Subcutaneous abdominal adipose tissue (tissue), 5 donors: ENCODE measurements around the gene CYP39A1.

Source experiments
- H3K27ac ChIP-seq: one replicate; pipeline ENCODE4 v1.7.0; 2013; ENCODE audit warnings: low read depth, mild to moderate bottlenecking, inconsistent platforms, low read length, moderate library complexity
- H3K27me3 ChIP-seq, 5 donors: one replicate each; pipeline ENCODE4 v1.7.0; 2013; ENCODE audit warnings: low read length in 5 of 5, inconsistent platforms in 1 of 5; ENCODE audit not compliant: control insufficient read depth in 5 of 5, insufficient read depth in 4 of 5
- H3K36me3 ChIP-seq, 5 donors: one replicate each; pipeline ENCODE4 v1.7.0; 2013; ENCODE audit warnings: low read length in 5 of 5; ENCODE audit not compliant: control insufficient read depth in 5 of 5, insufficient read depth in 5 of 5
- H3K4me1 ChIP-seq, 5 donors: one replicate each; pipeline ENCODE4 v1.7.0; 2013; ENCODE audit warnings: low read length in 5 of 5, mild to moderate bottlenecking in 3 of 5, moderate library complexity in 1 of 5; ENCODE audit not compliant: control insufficient read depth in 5 of 5, insufficient read depth in 5 of 5
- H3K4me3 ChIP-seq, 5 donors: one replicate each; pipeline ENCODE4 v1.7.0; 2013; ENCODE audit warnings: low read length in 5 of 5, low read depth in 1 of 5
- H3K9ac ChIP-seq, 5 donors: one replicate each; pipeline ENCODE4 v1.7.0; 2013; ENCODE audit warnings: low read length in 5 of 5, mild to moderate bottlenecking in 4 of 5, moderate library complexity in 3 of 5
- H3K9me3 ChIP-seq, 5 donors: one replicate each; pipeline ENCODE4 v1.7.0; 2013; ENCODE audit warnings: low read length in 5 of 5; ENCODE audit not compliant: control insufficient read depth in 5 of 5
- donor health status: healthy.
- donor health status: healthy.
- donor health status: healthy.
- donor health status: healthy.
- donor health status: healthy.

Gene CYP39A1, protein sequence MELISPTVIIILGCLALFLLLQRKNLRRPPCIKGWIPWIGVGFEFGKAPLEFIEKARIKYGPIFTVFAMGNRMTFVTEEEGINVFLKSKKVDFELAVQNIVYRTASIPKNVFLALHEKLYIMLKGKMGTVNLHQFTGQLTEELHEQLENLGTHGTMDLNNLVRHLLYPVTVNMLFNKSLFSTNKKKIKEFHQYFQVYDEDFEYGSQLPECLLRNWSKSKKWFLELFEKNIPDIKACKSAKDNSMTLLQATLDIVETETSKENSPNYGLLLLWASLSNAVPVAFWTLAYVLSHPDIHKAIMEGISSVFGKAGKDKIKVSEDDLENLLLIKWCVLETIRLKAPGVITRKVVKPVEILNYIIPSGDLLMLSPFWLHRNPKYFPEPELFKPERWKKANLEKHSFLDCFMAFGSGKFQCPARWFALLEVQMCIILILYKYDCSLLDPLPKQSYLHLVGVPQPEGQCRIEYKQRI

DNA sequence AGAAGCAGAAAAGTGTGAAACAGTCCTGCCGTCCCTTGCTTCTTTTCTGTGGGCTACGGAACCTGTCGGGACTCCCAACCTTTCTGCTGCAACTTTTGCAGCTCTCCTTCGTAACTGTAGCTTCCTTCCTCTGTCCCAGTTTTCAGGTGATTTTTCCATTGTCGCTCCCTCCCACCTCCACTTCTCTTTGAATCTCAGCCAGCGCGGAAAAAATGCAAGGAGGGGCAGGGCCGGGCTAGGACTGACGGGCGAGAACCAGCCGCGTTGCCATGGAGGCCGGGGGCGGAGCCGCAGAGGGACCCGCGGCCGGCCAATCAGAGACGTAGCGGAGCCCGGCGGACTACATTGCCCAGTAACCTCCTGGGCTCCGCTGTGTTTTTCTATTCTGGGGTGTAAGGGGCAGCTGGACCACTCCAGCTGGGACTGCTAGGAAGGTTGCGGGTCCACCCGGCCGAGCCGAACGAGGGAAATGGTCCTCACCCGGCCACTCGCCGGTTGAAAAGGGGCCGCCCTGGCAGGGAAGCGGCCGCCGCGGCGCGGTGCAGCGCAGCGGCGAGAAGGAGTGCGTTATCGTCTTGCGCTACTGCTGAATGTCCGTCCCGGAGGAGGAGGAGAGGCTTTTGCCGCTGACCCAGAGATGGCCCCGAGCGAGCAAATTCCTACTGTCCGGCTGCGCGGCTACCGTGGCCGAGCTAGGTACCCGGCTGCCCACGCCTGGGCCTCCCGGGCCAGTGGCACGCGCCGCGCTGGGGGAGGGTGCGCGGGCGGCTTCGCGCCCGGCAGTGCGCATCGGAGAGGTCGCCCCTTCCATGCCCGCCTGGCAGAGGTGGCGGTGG is at the start of gene CYP39A1, which contains the start of gene SLC25A27:
CYP39A1 (minus strand) TSS at position 216 of the 836 bp plus-strand sequence. CDS start 236 bp downstream, outside the sequence.
SLC25A27 (plus strand) TSS at position 373 of the 836 bp plus-strand sequence; CDS start at position 591, 218 bp downstream.
- Histone ChIP-seq H3K27me3 (no peaks in the 10 kb centered on the region), H3K9ac (peak within 1 kb of the TSS; percentile 53 to 89 (median 73)), H3K27ac (peak within 1 kb of the TSS; percentile 88), H3K36me3 (peaks cover 0 to 2% (median 0%) of the 10 kb centered on the region in 5 donors), H3K9me3 (no peaks in the 10 kb centered on the region), H3K4me1 (peaks cover 4 to 26% (median 19%) of the 10 kb centered on the region in 5 donors), H3K4me3 (peak within 1 kb of the TSS; percentile 83 to 95 (median 93))

DNA sequence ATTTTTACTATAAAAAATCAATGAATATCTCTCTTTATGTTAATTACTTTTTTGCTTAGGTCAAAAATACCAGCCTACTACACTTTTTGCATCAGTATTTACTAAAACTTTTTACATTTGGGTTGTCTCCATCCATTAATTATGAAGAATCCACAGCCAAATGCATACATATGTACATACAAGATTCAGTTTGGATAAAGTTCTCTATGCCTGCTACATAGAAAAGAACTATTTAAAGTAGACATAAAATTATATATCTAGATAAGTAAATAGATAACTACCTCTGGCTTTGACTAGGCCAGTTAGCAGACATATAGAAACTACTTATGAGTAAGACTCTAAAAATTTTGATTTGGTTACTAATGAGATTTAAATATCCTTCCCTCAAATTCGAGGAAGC is 47.4 kb upstream of the CYP39A1 start:
- Histone ChIP-seq H3K9me3 (no peaks in the 10 kb centered on the region), H3K9ac (no peak overlapping the region), H3K36me3 (no peaks in the 10 kb centered on the region), H3K4me1 (no peaks in the 10 kb centered on the region), H3K27me3 (no peaks in the 10 kb centered on the region), H3K4me3 (no peak overlapping the region), H3K27ac (no peak overlapping the region)

DNA sequence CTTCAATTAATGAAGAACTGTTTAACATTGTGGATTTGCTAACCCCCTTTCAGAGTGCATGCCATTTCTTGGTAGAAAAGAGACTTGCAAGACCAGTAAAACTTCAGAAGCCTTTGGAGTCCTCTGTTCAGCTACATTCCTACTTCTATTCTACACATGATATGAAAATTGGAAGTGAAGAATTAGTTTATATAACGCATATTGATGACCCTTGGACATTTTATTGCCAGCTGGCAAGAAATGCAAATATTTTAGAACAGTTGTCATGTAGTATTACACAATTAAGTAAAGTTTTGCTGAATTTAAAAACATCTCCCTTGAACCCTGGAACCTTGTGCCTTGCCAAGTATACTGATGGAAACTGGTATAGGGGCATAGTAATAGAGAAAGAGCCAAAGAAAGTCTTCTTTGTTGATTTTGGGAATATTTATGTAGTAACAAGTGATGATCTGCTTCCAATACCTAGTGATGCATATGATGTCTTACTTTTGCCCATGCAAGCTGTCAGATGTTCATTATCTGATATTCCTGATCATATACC is 38.4 kb upstream of the CYP39A1 start:
- H3K4me1 ChIP-seq = peaks cover 3 to 13% (median 5%) of the 10 kb centered on the region in 5 donors
- H3K4me3 ChIP-seq = no peak overlapping the region
- H3K9ac ChIP-seq = no peak overlapping the region
- H3K27ac ChIP-seq = no peak overlapping the region
- no peaks in the 10 kb centered on the region for H3K36me3 ChIP-seq
- H3K27me3 ChIP-seq = no peaks in the 10 kb centered on the region
- peaks cover 0 to 4% (median 0%) of the 10 kb centered on the region in 5 donors for H3K9me3 ChIP-seq

DNA sequence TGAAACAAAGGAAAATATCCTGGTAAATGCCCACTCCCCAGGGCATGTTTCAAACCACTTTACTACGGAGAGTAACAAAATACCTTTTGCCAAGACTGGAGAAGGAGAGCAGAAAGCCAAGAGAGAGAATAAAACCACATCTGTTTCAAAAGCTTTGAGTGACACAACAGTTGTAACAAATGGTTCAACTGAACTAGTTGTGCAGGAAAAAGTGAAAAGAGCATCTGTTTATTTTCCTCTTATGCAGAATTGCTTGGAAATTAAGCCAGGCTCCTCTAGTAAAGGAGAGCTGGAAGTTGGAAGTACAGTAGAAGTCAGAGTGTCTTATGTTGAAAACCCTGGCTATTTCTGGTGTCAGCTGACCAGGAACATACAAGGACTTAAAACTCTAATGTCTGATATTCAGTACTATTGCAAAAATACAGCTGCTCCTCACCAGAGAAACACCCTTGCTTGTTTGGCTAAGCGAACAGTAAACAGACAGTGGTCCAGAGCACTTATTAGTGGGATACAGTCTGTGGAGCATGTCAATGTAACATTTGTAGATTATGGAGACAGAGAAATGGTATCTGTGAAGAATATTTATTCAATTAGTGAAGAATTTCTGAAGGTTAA is 37.6 kb upstream of the CYP39A1 start:
- no peak overlapping the region for H3K9ac ChIP-seq
- no peak overlapping the region for H3K27ac ChIP-seq
- H3K36me3 ChIP-seq = no peaks in the 10 kb centered on the region
- peaks cover 0 to 4% (median 0%) of the 10 kb centered on the region in 5 donors for H3K9me3 ChIP-seq
- H3K27me3 ChIP-seq = no peaks in the 10 kb centered on the region
- peaks cover 3 to 13% (median 5%) of the 10 kb centered on the region in 5 donors for H3K4me1 ChIP-seq
- H3K4me3 ChIP-seq = no peak overlapping the region

DNA sequence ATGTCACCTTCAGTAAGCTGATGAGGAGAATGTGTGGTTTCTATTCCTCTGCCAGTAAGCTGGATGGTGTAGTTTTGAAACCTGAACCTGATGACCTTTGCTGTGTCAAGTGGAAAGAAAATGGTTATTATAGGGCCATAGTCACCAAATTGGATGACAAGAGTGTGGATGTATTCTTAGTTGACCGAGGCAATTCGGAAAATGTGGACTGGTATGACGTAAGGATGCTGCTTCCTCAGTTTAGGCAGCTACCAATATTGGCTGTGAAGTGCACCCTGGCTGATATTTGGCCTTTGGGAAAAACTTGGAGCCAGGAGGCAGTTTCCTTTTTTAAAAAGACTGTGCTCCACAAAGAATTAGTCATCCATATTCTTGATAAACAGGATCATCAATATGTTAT is 37.0 kb upstream of the CYP39A1 start:
- H3K27me3 ChIP-seq = no peaks in the 10 kb centered on the region

DNA sequence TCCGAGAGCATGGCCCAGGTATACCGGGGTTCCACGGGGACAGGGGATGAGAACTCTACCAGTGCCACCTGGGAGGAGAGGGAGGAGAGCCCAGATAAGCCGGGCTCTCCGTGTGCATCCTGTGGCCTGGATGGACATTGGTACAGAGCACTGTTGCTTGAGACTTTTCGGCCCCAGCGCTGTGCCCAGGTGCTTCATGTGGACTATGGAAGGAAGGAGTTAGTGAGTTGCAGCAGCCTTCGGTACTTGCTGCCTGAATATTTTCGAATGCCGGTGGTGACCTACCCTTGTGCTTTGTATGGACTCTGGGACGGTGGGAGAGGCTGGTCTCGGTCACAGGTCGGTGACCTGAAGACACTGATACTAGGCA is 36.3 kb upstream of the CYP39A1 start:
- peaks cover 3 to 13% (median 5%) of the 10 kb centered on the region in 5 donors for H3K4me1 ChIP-seq
- no peak overlapping the region for H3K9ac ChIP-seq
- no peaks in the 10 kb centered on the region for H3K27me3 ChIP-seq
- no peak overlapping the region for H3K27ac ChIP-seq
- peaks cover 0 to 4% (median 0%) of the 10 kb centered on the region in 5 donors for H3K9me3 ChIP-seq
- no peak overlapping the region for H3K4me3 ChIP-seq
- no peaks in the 10 kb centered on the region for H3K36me3 ChIP-seq

More for the DNA sequence above, 37.0 kb upstream of the CYP39A1 start:
- Histone ChIP-seq H3K9ac (no peak overlapping the region), H3K9me3 (peaks cover 0 to 4% (median 0%) of the 10 kb centered on the region in 5 donors), H3K4me3 (no peak overlapping the region), H3K36me3 (no peaks in the 10 kb centered on the region), H3K4me1 (peaks cover 3 to 13% (median 5%) of the 10 kb centered on the region in 5 donors), H3K27ac (no peak overlapping the region)

DNA sequence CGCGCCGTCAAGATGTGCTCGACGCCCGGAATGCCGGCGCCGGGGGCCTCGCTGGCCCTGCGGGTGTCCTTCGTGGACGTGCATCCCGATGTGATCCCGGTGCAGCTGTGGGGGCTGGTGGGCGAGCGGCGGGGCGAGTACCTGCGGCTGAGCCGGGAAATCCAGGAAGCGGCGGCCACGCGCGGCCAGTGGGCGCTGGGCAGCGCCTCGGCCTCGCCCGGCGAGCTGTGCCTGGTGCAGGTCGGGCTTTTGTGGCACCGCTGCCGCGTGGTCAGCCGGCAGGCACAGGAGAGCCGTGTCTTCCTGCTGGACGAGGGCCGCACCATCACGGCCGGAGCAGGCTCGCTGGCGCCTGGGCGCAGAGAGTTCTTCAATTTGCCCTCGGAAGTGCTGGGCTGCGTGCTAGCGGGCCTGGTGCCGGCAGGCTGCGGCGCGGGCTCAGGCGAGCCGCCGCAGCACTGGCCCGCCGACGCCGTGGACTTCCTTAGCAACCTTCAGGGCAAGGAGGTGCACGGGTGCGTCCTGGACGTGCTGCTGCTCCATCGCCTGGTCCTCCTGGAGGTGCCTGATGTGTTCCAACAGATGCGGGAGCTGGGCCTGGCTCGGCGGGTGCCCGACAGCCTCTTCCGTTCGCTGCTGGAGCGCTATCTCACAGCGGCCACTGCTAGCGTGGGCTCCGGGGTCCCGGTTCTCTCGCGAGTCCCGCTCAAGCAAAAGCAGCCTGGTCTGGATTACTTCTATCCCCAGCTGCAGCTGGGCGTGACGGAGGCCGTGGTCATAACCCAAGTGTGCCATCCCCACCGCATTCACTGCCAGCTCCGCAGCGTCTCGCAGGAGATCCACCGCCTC is 35.7 kb upstream of the CYP39A1 start:
- Histone ChIP-seq H3K27me3 (no peaks in the 10 kb centered on the region), H3K4me1 (peaks cover 3 to 13% (median 5%) of the 10 kb centered on the region in 5 donors), H3K36me3 (no peaks in the 10 kb centered on the region), H3K9ac (no peak overlapping the region), H3K4me3 (no peak overlapping the region), H3K27ac (no peak overlapping the region), H3K9me3 (peaks cover 0 to 4% (median 0%) of the 10 kb centered on the region in 5 donors)

DNA sequence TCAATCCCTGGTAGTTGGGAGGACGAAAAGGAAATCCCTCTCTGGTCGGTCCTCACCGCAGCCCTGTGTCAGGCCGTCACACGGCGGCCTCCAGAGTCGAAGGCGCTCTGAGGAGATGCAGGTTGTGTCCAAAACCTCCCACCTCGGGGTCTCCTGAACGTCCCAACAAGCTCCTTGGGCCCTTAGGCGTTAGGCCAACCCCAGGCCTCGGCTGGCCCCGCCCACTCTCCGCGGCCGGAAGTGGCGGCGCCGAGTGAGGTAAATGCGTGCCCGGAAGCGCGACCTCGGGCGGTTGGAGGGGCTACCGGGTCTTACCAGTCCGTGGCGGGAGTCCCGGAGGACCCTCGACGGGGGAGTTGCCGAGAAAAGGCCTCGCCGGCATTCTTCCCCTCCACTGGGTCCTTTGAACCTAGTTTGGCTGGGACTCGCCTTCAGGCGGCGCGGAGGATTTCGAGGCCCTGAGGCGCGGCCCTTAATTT is 35.0 kb upstream of the CYP39A1 start, which contains the start of gene TDRD6:
TDRD6 (plus strand) TSS at position 267 of the 479 bp plus-strand sequence. CDS start 244 bp downstream, outside the sequence.
- Histone ChIP-seq H3K27ac (no peak within 1 kb of the TSS), H3K27me3 (no peaks in the 10 kb centered on the region), H3K4me1 (peaks cover 3 to 13% (median 5%) of the 10 kb centered on the region in 5 donors), H3K9me3 (peaks cover 0 to 4% (median 0%) of the 10 kb centered on the region in 5 donors), H3K9ac (no peak within 1 kb of the TSS), H3K4me3 (no peak within 1 kb of the TSS), H3K36me3 (no peaks in the 10 kb centered on the region)
